Heart left ventricle (tissue), 13 donors: ENCODE results near the gene EIF3CL.
"Not testable (repeated sequence)": the region's sequence is repeated elsewhere in the genome, so short reads cannot be mapped to it uniquely, and the experiment has no call there.

Source experiments
- POLR2A ChIP-seq, 2 donors: fragments of 450-650 bp; IDR thresholded peaks; one replicate each; pipeline ENCODE4 v1.6.1; 2017; ENCODE audit warnings: antibody characterized with exemption in 2 of 2, mild to moderate bottlenecking in 2 of 2, moderate library complexity in 2 of 2
- TF ChIP-seq, protein P1 (sequence below), 12 donors: fragments of 200-600 bp; sonication (generic) in 4 of 12; IDR thresholded peaks; one replicate each; pipeline versions ENCODE4 v1.5.0 to v1.8.0; 2018 to 2022; ENCODE audit warnings: antibody characterized with exemption in 12 of 12, mild to moderate bottlenecking in 5 of 12
- donor health status: ischemic (EF 13 %, LVEDD 7.1; RV severe dilation, severe dysfunction).
- donor health status: DM: no; HTN: yes; CAD: no.
- donor health status: DM: no; HTN: no; CAD: no.
- donor health status: ischemic (EF 25% LVEDD 6.9; RV normal size, moderate dysfunction).
- donor health status: ischemic (EF 25% LVEDD 5.7; RV mildly dilated, moderate dysfunction).
- donor health status: ischemic (EF 35%, LVEDD 5.7; RV mildly dilated, moderate dysfunction).
- donor health status: nonischemic (EF 11% LVEDD 7.7; RV severe dilation, severe dysfunction).
- donor health status: DM: yes; HTN: yes; CAD: no.
- donor health status: PGD.
- donor health status: ischemic (EF 29% LVEDD 5.4; RV normal size, mild dysfunction).
- donor health status: nonischemic (EF 23%, LVEDD 6.1; RV moderate dilation, normal function).

DNA sequence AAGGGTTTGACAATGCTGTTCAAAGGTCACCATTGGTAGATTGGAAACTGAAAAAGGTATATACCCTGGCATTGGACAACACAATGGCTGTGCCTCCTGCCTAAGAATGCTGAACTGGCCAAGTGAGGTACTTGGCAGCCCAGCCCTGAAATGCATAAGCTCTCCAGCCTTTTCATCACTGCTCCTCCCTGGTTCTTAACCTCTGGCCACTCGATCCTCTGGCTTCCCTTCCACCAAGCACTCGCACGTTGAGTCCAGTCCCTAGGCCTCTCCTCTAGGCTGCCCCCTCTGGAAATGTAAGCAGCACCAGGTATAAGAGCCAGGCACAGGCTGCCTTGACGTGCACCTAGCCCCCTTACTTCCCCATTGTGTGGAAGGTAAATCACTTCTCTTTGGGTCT is 42.7 kb upstream of the EIF3CL start:
- TF ChIP-seq, protein P1, sequence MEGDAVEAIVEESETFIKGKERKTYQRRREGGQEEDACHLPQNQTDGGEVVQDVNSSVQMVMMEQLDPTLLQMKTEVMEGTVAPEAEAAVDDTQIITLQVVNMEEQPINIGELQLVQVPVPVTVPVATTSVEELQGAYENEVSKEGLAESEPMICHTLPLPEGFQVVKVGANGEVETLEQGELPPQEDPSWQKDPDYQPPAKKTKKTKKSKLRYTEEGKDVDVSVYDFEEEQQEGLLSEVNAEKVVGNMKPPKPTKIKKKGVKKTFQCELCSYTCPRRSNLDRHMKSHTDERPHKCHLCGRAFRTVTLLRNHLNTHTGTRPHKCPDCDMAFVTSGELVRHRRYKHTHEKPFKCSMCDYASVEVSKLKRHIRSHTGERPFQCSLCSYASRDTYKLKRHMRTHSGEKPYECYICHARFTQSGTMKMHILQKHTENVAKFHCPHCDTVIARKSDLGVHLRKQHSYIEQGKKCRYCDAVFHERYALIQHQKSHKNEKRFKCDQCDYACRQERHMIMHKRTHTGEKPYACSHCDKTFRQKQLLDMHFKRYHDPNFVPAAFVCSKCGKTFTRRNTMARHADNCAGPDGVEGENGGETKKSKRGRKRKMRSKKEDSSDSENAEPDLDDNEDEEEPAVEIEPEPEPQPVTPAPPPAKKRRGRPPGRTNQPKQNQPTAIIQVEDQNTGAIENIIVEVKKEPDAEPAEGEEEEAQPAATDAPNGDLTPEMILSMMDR (IDR thresholded peaks at IDR 0.05) = not testable (repeated sequence)
- not testable (repeated sequence) for TF ChIP-seq POLR2A (IDR thresholded peaks at IDR 0.05)
